Measurements from ENCODE around the gene LRRC72.

The LRRC72 gene

DNA sequence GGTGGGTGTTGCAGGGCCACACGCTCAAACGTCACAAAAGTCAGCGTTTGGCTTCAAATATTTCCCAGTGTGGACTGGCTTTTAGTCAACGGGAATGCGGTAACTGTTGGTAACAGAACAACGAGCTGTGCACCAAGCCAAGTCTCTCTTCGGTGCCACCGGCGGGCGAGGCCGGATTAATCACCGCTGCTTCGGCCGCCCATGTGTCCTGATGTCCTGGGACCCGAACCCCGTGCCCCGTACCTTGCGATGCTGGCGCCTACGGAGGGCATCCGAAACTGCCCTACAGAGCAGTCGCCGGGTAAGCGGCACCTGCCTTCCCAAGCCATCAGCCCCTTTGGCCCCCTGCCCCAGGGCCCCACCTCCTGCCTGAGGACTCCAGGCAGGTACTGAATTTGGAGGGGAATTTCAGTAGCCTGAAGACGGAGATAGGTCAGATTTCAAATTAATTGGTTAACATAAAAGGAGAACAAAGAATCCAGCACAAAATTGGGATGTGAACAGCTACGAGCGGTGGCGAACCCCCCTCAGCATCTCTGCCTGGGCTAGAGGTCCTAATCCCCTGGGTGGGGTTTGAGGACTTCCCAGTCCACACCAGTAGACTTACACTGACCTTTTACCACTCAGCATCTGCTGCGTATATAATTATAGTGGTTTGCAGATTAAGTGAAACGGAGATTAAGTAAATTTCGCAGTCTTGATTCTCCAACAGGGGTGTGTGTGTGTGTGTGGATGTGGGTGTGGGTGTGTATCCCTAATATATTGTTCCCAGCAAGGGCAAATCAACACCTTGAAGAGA, at the start of gene LRRC72:
Gene LRRC72 (plus strand): TSS at position 84 of the 799 bp plus-strand sequence. CDS start 128 bp downstream, at position 212.
- no peak within 1 kb of the TSS for H3K27ac ChIP-seq (ENCODE audit: low read length)
- H3K9ac ChIP-seq (ENCODE audit: low read length in 2 of 2): no peak within 1 kb of the TSS
- H3K27me3 ChIP-seq (ENCODE audit: control insufficient read depth in 1 of 2, insufficient read depth in 2 of 2, low read length in 2 of 2): no peaks in the 10 kb centered on the region
- H3K36me3 ChIP-seq (ENCODE audit: control insufficient read depth in 2 of 2, insufficient read depth in 2 of 2, low read length in 2 of 2): no peaks in the 10 kb centered on the region
- H3K4me1 ChIP-seq (ENCODE audit: control insufficient read depth, insufficient read depth, low read length): no peaks in the 10 kb centered on the region
- H3K9me3 ChIP-seq (ENCODE audit: control insufficient read depth in 2 of 2, low read length in 2 of 2): no peaks in the 10 kb centered on the region
- H3K4me3 ChIP-seq (ENCODE audit: low read length in 2 of 2): no peak within 1 kb of the TSS

DNA sequence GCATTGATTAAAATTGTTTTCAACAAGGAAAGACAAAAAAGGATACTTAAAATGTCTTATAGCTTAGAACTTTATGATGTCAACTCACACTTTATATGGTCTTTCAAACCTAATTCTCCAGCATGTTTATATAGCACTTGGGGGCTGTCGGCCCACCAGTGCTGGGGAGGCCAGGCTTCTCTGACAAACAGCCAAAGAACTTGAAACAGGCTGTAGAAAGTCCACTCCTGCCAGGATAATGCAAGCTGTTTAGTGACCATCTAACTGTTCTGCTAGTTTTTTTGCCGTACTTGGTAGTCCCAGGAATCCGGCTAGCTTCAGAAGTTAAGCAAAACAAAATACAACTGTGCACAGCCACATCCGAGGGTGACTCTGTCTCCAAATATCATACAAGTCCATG, 47.5 kb upstream of the LRRC72 start:
- Histone ChIP-seq H3K4me1 (ENCODE audit: control insufficient read depth, insufficient read depth, low read length) (no peaks in the 10 kb centered on the region), H3K9ac (ENCODE audit: low read length in 2 of 2) (no peak overlapping the region), H3K9me3 (ENCODE audit: control insufficient read depth in 2 of 2, low read length in 2 of 2) (no peaks in the 10 kb centered on the region), H3K27me3 (ENCODE audit: control insufficient read depth in 1 of 2, insufficient read depth in 2 of 2, low read length in 2 of 2) (no peaks in the 10 kb centered on the region), H3K4me3 (ENCODE audit: low read length in 2 of 2) (no peak overlapping the region), H3K36me3 (ENCODE audit: control insufficient read depth in 2 of 2, insufficient read depth in 2 of 2, low read length in 2 of 2) (no peaks in the 10 kb centered on the region), H3K27ac (ENCODE audit: low read length) (no peak overlapping the region)

DNA sequence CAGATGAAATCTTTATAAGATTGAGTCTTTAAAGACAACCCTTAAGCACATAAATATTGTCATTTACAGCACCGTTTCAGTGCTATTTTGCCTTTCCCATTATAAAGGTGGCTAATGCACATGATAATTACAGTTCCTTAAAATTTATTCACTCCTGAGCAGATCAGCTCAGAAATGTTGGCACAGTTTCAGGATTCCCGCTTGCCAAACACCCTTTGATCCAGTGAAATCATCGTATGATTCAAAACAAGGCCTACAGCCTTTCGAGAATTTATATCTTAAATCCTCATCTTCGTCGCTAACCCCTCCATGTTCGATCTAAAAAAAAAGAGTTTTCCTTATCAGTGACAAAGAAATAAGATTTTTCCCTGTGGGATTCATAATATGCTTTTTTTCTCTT, 47.0 kb upstream of the LRRC72 start:
- Histone ChIP-seq H3K27ac (ENCODE audit: low read length) (no peak overlapping the region), H3K27me3 (ENCODE audit: control insufficient read depth in 1 of 2, insufficient read depth in 2 of 2, low read length in 2 of 2) (no peaks in the 10 kb centered on the region), H3K9me3 (ENCODE audit: control insufficient read depth in 2 of 2, low read length in 2 of 2) (no peaks in the 10 kb centered on the region), H3K4me1 (ENCODE audit: control insufficient read depth, insufficient read depth, low read length) (no peaks in the 10 kb centered on the region), H3K9ac (ENCODE audit: low read length in 2 of 2) (no peak overlapping the region), H3K4me3 (ENCODE audit: low read length in 2 of 2) (no peak overlapping the region), H3K36me3 (ENCODE audit: control insufficient read depth in 2 of 2, insufficient read depth in 2 of 2, low read length in 2 of 2) (no peaks in the 10 kb centered on the region)

DNA sequence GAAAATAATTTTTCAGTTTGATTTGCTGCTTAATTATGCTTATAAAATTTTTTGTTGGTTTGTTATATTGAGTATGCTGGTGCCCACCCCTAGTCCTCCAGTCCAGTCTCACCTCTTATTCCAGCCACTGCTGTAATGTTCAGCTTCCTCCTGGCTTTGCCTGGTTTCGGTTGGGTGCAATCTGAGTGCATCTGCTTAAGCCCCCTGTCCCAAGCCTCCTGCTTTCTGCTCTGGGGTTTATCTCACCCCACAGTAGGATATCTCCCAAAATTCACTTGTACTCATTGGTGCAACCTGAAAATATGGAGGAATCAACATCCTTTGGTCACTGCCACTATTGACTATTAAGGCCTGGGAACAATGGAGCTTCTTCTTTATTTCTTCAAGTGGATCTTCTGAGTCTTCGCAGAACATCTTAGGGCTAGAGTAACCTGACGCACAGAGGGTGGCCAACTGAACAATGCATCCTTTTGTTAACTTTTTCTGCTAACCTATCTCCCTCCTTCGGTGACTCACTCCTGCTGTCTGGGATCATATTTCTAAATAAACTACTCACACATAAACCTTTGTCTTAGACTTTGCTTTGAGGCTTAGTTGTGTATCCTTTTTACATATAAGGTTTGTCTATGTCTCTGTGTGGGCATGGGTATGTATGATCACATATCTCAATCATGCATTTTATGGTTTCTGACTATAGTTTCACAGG, 42.0 kb upstream of the LRRC72 start:
- Histone ChIP-seq H3K9me3 (ENCODE audit: control insufficient read depth in 2 of 2, low read length in 2 of 2) (no peaks in the 10 kb centered on the region), H3K27ac (ENCODE audit: low read length) (no peak overlapping the region), H3K4me1 (ENCODE audit: control insufficient read depth, insufficient read depth, low read length) (no peaks in the 10 kb centered on the region), H3K36me3 (ENCODE audit: control insufficient read depth in 2 of 2, insufficient read depth in 2 of 2, low read length in 2 of 2) (no peaks in the 10 kb centered on the region), H3K4me3 (ENCODE audit: low read length in 2 of 2) (no peak overlapping the region), H3K9ac (ENCODE audit: low read length in 2 of 2) (no peak overlapping the region), H3K27me3 (ENCODE audit: control insufficient read depth in 1 of 2, insufficient read depth in 2 of 2, low read length in 2 of 2) (no peaks in the 10 kb centered on the region)

DNA sequence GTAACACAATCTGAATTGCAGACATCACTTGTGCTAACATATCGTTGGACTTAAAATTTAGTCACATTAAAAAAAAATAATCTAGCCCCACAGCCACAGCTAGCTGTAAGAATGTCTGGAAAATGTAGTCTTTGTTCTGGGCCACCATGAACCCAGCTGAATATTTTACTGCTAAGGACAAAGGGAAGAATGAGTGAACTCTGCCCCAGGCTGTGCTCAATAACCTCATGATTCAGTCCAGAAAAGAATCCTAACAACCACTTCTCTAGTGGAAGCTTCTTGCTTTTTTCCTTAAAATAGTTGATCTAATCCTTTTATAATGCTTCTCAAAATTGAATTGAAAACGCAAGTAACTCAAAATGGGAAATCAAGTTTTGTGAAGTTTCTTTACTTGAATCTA, 35.5 kb upstream of the LRRC72 start:
- H3K36me3 ChIP-seq (ENCODE audit: control insufficient read depth in 2 of 2, insufficient read depth in 2 of 2, low read length in 2 of 2): no peaks in the 10 kb centered on the region
- H3K9ac ChIP-seq (ENCODE audit: low read length in 2 of 2): no peak overlapping the region
- no peak overlapping the region for H3K27ac ChIP-seq (ENCODE audit: low read length)

DNA sequence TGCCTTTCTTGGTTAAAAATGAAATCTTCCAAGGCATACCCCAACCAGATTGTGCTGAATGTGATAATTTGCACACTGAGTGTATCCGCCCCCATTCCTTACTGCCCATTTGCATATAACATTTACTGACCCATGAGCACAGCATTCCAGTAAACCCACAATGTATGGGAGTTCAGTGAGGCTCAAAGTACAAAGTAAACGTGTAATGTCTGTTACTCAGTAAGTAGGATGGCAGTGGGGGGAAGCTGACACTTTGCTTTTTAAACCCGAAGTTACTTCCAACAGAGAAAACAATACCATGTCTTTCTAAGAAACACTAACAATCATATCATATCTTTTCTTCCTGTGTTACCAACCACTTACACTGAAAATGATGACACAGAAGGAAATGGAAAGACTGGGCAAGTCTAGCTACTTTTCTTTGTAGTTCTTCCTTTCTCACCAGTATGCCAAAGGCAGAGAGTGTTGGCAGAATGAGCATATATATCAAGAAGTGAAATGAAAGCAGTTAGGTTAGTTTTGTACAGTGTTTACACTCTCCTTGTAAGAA, 34.0 kb upstream of the LRRC72 start:
- no peak overlapping the region for H3K9ac ChIP-seq (ENCODE audit: low read length in 2 of 2)
- no peak overlapping the region for H3K4me3 ChIP-seq (ENCODE audit: low read length in 2 of 2)
- no peak overlapping the region for H3K27ac ChIP-seq (ENCODE audit: low read length)
- H3K36me3 ChIP-seq (ENCODE audit: control insufficient read depth in 2 of 2, insufficient read depth in 2 of 2, low read length in 2 of 2): no peaks in the 10 kb centered on the region
- H3K4me1 ChIP-seq (ENCODE audit: control insufficient read depth, insufficient read depth, low read length): no peaks in the 10 kb centered on the region
- H3K27me3 ChIP-seq (ENCODE audit: control insufficient read depth in 1 of 2, insufficient read depth in 2 of 2, low read length in 2 of 2): no peaks in the 10 kb centered on the region
- no peaks in the 10 kb centered on the region for H3K9me3 ChIP-seq (ENCODE audit: control insufficient read depth in 2 of 2, low read length in 2 of 2)

More for the DNA sequence above, 35.5 kb upstream of the LRRC72 start:
- H3K4me1 ChIP-seq (ENCODE audit: control insufficient read depth, insufficient read depth, low read length): no peaks in the 10 kb centered on the region
- no peak overlapping the region for H3K4me3 ChIP-seq (ENCODE audit: low read length in 2 of 2)
- no peaks in the 10 kb centered on the region for H3K27me3 ChIP-seq (ENCODE audit: control insufficient read depth in 1 of 2, insufficient read depth in 2 of 2, low read length in 2 of 2)
- H3K9me3 ChIP-seq (ENCODE audit: control insufficient read depth in 2 of 2, low read length in 2 of 2): no peaks in the 10 kb centered on the region

DNA sequence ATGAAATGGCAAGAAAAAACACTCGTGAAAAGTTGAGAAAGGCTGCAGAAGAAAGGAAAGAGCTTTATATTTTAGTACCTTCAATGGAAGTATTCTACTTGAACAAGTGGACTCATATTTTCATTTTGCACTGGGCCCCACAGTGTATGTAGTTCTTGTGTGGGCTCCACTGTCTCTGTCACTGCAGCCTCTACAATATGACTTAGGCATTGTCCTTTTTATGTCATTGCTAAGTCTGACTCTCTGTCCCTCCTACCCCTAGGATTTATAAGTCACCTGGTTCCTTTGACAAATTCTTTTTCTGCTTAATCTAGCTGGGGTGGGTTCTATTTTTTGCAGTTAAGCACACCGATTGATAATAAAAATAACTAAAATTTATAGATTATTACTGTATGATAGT, 33.4 kb upstream of the LRRC72 start:
- Histone ChIP-seq H3K27me3 (ENCODE audit: control insufficient read depth in 1 of 2, insufficient read depth in 2 of 2, low read length in 2 of 2) (no peaks in the 10 kb centered on the region), H3K4me1 (ENCODE audit: control insufficient read depth, insufficient read depth, low read length) (no peaks in the 10 kb centered on the region), H3K36me3 (ENCODE audit: control insufficient read depth in 2 of 2, insufficient read depth in 2 of 2, low read length in 2 of 2) (no peaks in the 10 kb centered on the region), H3K9me3 (ENCODE audit: control insufficient read depth in 2 of 2, low read length in 2 of 2) (no peaks in the 10 kb centered on the region), H3K9ac (ENCODE audit: low read length in 2 of 2) (no peak overlapping the region), H3K4me3 (ENCODE audit: low read length in 2 of 2) (no peak overlapping the region), H3K27ac (ENCODE audit: low read length) (no peak overlapping the region)

DNA sequence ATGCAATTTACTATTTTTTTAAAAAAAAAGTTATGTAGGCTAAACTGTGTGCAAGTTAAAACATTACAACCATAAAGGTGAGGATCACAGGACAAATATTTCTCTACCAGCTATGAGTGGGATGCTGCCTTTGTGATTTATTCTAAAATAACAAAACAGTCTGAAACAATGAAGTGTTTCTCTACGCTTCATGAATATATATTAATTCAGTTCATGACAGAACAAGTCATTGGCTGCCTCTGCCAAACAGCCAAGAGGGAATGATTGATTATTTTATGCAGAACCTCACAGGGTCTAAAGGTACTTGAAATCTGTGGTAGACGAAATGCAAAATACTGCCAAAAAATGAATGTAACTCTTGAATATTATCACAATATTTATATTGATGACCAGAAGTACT, 32.1 kb upstream of the LRRC72 start:
- Histone ChIP-seq H3K9me3 (ENCODE audit: control insufficient read depth in 2 of 2, low read length in 2 of 2) (no peaks in the 10 kb centered on the region), H3K9ac (ENCODE audit: low read length in 2 of 2) (no peak overlapping the region), H3K27ac (ENCODE audit: low read length) (no peak overlapping the region), H3K27me3 (ENCODE audit: control insufficient read depth in 1 of 2, insufficient read depth in 2 of 2, low read length in 2 of 2) (no peaks in the 10 kb centered on the region), H3K4me1 (ENCODE audit: control insufficient read depth, insufficient read depth, low read length) (no peaks in the 10 kb centered on the region), H3K4me3 (ENCODE audit: low read length in 2 of 2) (no peak overlapping the region), H3K36me3 (ENCODE audit: control insufficient read depth in 2 of 2, insufficient read depth in 2 of 2, low read length in 2 of 2) (no peaks in the 10 kb centered on the region)

DNA sequence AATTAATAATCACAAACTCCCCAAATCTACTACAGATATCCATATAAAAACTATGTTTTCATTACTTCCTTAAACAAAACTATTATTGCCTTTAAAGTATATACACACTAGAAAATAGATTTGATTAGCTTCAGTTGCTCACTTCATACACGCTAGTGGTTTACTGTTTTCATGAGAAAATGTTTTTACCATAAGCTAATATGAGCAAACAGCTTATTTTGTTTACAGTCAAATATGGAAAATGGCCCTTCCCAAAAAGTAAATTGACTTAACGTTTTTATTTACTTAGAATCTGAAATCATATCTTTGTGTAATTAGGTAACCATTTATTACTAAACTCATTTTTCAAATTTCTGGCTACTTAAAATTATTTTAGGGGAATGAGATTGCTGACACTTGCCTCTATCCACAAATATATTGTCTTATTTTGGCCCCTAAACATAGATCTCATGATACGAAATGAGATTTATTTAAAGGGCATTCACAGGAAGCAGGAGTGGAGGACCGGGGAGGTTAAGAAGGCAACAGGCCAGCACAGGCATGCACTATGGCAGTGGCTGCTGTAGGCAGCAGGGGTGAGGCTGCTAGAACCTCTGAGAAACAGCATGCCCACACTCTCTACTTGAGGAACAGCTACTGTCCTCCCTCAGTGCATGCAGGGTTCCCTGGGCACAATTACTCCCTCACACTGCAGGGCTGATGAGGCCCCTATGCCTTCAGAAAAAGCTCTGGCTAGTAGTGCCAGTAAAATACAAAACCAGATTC, 31.5 kb upstream of the LRRC72 start:
- H3K36me3 ChIP-seq (ENCODE audit: control insufficient read depth in 2 of 2, insufficient read depth in 2 of 2, low read length in 2 of 2): no peaks in the 10 kb centered on the region
- H3K4me3 ChIP-seq (ENCODE audit: low read length in 2 of 2): no peak overlapping the region
- no peaks in the 10 kb centered on the region for H3K27me3 ChIP-seq (ENCODE audit: control insufficient read depth in 1 of 2, insufficient read depth in 2 of 2, low read length in 2 of 2)
- H3K4me1 ChIP-seq (ENCODE audit: control insufficient read depth, insufficient read depth, low read length): no peaks in the 10 kb centered on the region
- H3K27ac ChIP-seq (ENCODE audit: low read length): no peak overlapping the region
- H3K9ac ChIP-seq (ENCODE audit: low read length in 2 of 2): no peak overlapping the region
- H3K9me3 ChIP-seq (ENCODE audit: control insufficient read depth in 2 of 2, low read length in 2 of 2): no peaks in the 10 kb centered on the region

DNA sequence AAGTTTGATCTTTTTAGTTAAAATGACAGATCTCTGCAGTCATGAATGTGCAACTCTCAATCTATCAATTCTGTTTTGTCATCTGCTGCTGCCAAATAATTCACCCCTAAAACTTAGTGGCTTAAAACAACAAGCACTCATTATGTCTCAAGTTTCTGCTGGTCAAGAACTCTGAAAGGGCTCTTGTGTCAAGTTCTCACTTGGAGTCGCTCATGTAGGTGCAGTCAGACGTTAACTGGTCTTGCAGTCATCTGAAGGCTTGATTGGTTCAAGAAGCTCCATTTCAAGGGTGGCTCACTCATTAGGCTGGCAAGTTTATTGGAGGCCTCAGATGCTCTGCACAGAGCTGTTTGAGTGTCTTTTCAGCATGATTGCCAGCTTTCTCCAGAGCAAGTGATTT, 28.5 kb upstream of the LRRC72 start:
- Histone ChIP-seq H3K9ac (ENCODE audit: low read length in 2 of 2) (no peak overlapping the region), H3K4me1 (ENCODE audit: control insufficient read depth, insufficient read depth, low read length) (no peaks in the 10 kb centered on the region), H3K27ac (ENCODE audit: low read length) (no peak overlapping the region), H3K9me3 (ENCODE audit: control insufficient read depth in 2 of 2, low read length in 2 of 2) (peaks cover 0 to 7% of the 10 kb centered on the region in 2 donors), H3K27me3 (ENCODE audit: control insufficient read depth in 1 of 2, insufficient read depth in 2 of 2, low read length in 2 of 2) (no peaks in the 10 kb centered on the region), H3K36me3 (ENCODE audit: control insufficient read depth in 2 of 2, insufficient read depth in 2 of 2, low read length in 2 of 2) (no peaks in the 10 kb centered on the region), H3K4me3 (ENCODE audit: low read length in 2 of 2) (no peak overlapping the region)
